Panc1 (cell line): Measurements from ENCODE around the gene TULP3. TPM values are rescaled to one million over a fixed set of nuclear protein-coding genes. Genes with fewer than 3 reads are reported as not detected.

Source experiments
- ATAC-seq: fragments of 200-7000 bp; cut with Tn5 transposase; 2 replicates; pipeline ENCODE4 v1.9.1; 2020; ENCODE audit warnings: mild to moderate bottlenecking, moderate library complexity
- BruUV-seq: library from RNA; stranded (reverse); fragments of 400-500 nt; replicated peaks from 2 replicates; lab custom pipeline; 2021; lab: Mats Ljungman, UMichigan
- CTCF ChIA-PET: fragments of 300-600 bp; sonication (Branson Sonifier 250); formaldehyde crosslinking; loops from one replicate; lab custom pipeline; 2022; ENCODE audit warnings: antibody characterized with exemption; lab: Charles Lee
- POLR2A ChIA-PET: fragments of 300-600 bp; sonication (Branson Sonifier 250); formaldehyde crosslinking; loops from one replicate; lab custom pipeline; 2022; ENCODE audit warnings: antibody characterized with exemption; lab: Charles Lee
- DNase-seq: peaks from one replicate; pipeline ENCODE4 v3.0.0-alpha.2; 2010; ENCODE audit warnings: low read depth, low spot score
- H3K27ac ChIP-seq: 2 replicates; pipeline ENCODE4 v1.5.1; 2011; ENCODE audit warnings: mild to moderate bottlenecking, low read length, inconsistent platforms
- H3K27me3 ChIP-seq: fragments of 200-500 bp; sonication (Bioruptor generic); 2 replicates; pipeline ENCODE4 v1.6.0; 2014; ENCODE audit warnings: low read length, inconsistent platforms; ENCODE audit not compliant: control insufficient read depth, insufficient read depth
- H3K36me3 ChIP-seq: fragments of 200-500 bp; sonication (Bioruptor generic); 2 replicates; pipeline ENCODE4 v1.5.1; 2014; ENCODE audit warnings: inconsistent platforms, mild to moderate bottlenecking, low read length, moderate library complexity; ENCODE audit not compliant: control insufficient read depth, insufficient read depth
- H3K4me1 ChIP-seq: 2 replicates; pipeline ENCODE4 v1.5.1; 2011; ENCODE audit warnings: inconsistent platforms, mild to moderate bottlenecking, low read length, moderate library complexity; ENCODE audit not compliant: control insufficient read depth, insufficient read depth
- H3K4me3 ChIP-seq, 2 experiments: 2 replicates each; pipeline ENCODE4 v1.5.1; 2011 to 2012; ENCODE audit warnings: low read depth in 2 of 2, low read length in 2 of 2, mild to moderate bottlenecking in 2 of 2, inconsistent platforms in 1 of 2, moderate library complexity in 1 of 2
- H3K9me3 ChIP-seq: fragments of 200-500 bp; sonication (Bioruptor generic); 2 replicates; pipeline ENCODE4 v1.5.1; 2014; ENCODE audit warnings: low read depth, mild to moderate bottlenecking, inconsistent platforms, low read length, moderate library complexity; ENCODE audit not compliant: control insufficient read depth, insufficient read depth
- POLR2AphosphoS5 ChIP-seq: IDR thresholded peaks from 2 replicates; pipeline ENCODE4 v1.6.1; 2012; ENCODE audit warnings: mild to moderate bottlenecking, low read depth, low read length, moderate library complexity
- SIN3A ChIP-seq: IDR thresholded peaks from 2 replicates; pipeline ENCODE4 v1.6.1; 2012; ENCODE audit warnings: low read depth, mild to moderate bottlenecking, low read length, moderate library complexity, borderline replicate concordance; ENCODE audit not compliant: insufficient read depth
- TCF7L2 ChIP-seq: IDR thresholded peaks from 2 replicates; pipeline ENCODE4 v1.6.1; 2011; ENCODE audit warnings: mild to moderate bottlenecking, low read depth, low read length, inconsistent platforms
- in situ Hi-C: cut with HindIII; loops from 2 replicates; pipeline ENCODE4 v1.10.0; 2016; ENCODE audit warnings: low sequenced_read_pairs, low pct_unique_long_range_greater_than_20kb
- intact Hi-C: fragments of 100-400 bp; cut with micrococcal nuclease; formaldehyde crosslinking; loops from one replicate; pipeline ENCODE4 v1.10.0; 2022; ENCODE audit not compliant: unreplicated experiment
- total RNA-seq: library from RNA; stranded (reverse); gene quantifications from one replicate; pipeline ENCODE4 v1.2.1, GENCODE V29; 2021; ENCODE audit not compliant: unreplicated experiment
- TF ChIP-seq, protein P1 (sequence below), 2 experiments: IDR thresholded peaks; 2 replicates each; pipeline ENCODE4 v1.6.1; 2011 to 2012; ENCODE audit warnings: low read depth in 2 of 2, control low read depth in 1 of 2, low read length in 1 of 2, mild to moderate bottlenecking in 1 of 2, moderate library complexity in 1 of 2; ENCODE audit not compliant: insufficient read depth in 1 of 2
- TF ChIP-seq, protein P2 (sequence below): fragments of 450-650 bp; IDR thresholded peaks from 2 replicates; pipeline ENCODE4 v1.5.1; 2017; ENCODE audit warnings: mild to moderate bottlenecking

The TULP3 gene
- total RNA-seq, 1 experiment from 2014 or later: 29.3 TPM

DNA sequence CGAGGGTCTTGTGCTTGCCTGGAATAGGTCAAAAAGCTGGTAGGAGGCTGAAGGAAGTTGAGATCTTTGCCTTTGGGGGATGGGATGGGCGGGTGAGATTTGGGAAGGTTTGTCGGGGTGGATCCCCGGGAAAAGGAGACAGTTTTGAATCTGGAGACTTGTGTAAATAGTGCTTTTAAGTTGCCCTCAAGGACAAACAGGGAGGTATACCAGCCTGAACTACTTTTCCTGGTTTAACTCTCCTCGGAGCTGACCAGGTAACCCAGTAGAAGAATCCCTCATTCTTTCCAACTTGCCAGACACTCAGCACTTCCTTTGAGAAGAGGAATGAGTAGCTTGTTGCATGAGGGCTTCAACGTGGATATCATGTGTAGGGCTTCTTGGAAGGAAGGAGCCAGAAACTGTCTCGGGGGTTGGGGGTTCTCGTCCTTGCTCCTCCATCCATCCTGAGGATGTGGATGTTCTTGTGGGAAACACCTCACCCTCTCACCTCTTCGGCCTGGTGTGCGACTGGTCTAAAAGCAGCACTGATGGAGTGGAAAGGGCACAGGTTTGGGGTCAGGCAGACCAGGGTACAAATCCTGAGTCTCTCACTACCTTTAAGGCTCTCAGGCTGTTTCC is 70.4 kb downstream of the TULP3 start:
- in situ Hi-C loops (no loop called here), intact Hi-C loops (no loop called here)
- peak overlapping the region; percentile 72 for H3K27ac ChIP-seq
- peaks cover 22% of the 10 kb centered on the region for H3K4me1 ChIP-seq
- no peaks in the 10 kb centered on the region for H3K27me3 ChIP-seq
- ChIA-PET POLR2A (no interaction called here), CTCF (interaction anchor here (0.6 kb wide), 1 partner anchor 75 kb away, joined by 3 read pairs; no protein-coding TSS in a partner anchor)
- TF ChIP-seq SIN3A: no peak
- TF ChIP-seq, protein P1, sequence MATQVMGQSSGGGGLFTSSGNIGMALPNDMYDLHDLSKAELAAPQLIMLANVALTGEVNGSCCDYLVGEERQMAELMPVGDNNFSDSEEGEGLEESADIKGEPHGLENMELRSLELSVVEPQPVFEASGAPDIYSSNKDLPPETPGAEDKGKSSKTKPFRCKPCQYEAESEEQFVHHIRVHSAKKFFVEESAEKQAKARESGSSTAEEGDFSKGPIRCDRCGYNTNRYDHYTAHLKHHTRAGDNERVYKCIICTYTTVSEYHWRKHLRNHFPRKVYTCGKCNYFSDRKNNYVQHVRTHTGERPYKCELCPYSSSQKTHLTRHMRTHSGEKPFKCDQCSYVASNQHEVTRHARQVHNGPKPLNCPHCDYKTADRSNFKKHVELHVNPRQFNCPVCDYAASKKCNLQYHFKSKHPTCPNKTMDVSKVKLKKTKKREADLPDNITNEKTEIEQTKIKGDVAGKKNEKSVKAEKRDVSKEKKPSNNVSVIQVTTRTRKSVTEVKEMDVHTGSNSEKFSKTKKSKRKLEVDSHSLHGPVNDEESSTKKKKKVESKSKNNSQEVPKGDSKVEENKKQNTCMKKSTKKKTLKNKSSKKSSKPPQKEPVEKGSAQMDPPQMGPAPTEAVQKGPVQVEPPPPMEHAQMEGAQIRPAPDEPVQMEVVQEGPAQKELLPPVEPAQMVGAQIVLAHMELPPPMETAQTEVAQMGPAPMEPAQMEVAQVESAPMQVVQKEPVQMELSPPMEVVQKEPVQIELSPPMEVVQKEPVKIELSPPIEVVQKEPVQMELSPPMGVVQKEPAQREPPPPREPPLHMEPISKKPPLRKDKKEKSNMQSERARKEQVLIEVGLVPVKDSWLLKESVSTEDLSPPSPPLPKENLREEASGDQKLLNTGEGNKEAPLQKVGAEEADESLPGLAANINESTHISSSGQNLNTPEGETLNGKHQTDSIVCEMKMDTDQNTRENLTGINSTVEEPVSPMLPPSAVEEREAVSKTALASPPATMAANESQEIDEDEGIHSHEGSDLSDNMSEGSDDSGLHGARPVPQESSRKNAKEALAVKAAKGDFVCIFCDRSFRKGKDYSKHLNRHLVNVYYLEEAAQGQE (IDR thresholded peaks at IDR 0.05; ENCODE audit: insufficient read depth in 1 of 2, low read depth in 2 of 2, low read length in 1 of 2): no peak
- TF ChIP-seq, protein P2, sequence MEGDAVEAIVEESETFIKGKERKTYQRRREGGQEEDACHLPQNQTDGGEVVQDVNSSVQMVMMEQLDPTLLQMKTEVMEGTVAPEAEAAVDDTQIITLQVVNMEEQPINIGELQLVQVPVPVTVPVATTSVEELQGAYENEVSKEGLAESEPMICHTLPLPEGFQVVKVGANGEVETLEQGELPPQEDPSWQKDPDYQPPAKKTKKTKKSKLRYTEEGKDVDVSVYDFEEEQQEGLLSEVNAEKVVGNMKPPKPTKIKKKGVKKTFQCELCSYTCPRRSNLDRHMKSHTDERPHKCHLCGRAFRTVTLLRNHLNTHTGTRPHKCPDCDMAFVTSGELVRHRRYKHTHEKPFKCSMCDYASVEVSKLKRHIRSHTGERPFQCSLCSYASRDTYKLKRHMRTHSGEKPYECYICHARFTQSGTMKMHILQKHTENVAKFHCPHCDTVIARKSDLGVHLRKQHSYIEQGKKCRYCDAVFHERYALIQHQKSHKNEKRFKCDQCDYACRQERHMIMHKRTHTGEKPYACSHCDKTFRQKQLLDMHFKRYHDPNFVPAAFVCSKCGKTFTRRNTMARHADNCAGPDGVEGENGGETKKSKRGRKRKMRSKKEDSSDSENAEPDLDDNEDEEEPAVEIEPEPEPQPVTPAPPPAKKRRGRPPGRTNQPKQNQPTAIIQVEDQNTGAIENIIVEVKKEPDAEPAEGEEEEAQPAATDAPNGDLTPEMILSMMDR: no peak
- TF ChIP-seq TCF7L2: no peak
- TF ChIP-seq POLR2AphosphoS5: no peak
- ATAC-seq: no peak
- peak overlapping the region; percentile 67 to 73 for H3K4me3 ChIP-seq
- TSS peak; percentile 85 for BruUV-seq
- H3K36me3 ChIP-seq: no peaks in the 10 kb centered on the region
- no peaks in the 10 kb centered on the region for H3K9me3 ChIP-seq
- DNase-seq: no peak

DNA sequence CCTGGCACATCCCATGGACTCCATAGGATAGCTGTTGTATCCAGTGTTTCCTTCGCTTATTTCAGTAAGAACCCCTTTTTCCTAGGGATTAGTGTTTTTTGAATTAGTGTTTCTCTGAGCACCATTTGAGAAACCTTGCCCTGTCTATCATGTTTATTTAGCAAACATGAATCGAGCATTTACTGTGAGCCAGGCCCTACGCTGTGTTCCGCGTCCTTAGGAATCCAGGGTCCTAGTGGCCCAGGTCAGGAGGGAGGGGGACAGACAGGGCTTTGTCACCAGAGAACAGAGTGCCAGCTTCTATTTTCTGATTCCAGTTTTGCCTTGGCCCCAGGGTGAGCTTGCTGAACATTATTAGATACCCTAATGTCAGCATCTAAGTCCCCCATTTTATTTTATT is 71.0 kb downstream of the TULP3 start:
- intact Hi-C loops: no loop called here
- no TSS peak for BruUV-seq
- Histone ChIP-seq H3K27me3 (no peaks in the 10 kb centered on the region), H3K27ac (peak overlapping the region; percentile 72; the same call in 1 of the 2 replicates), H3K4me1 (peaks cover 22% of the 10 kb centered on the region), H3K4me3 (peak overlapping the region; percentile 67 to 73), H3K36me3 (no peaks in the 10 kb centered on the region), H3K9me3 (no peaks in the 10 kb centered on the region)
- CTCF ChIA-PET: no interaction called here
- ATAC-seq: no peak
- in situ Hi-C loops: no loop called here
- TF ChIP-seq SIN3A (no peak), POLR2AphosphoS5 (no peak), TCF7L2 (no peak)
- TF ChIP-seq, protein P2: no peak
- TF ChIP-seq, protein P1 (IDR thresholded peaks at IDR 0.05; ENCODE audit: insufficient read depth in 1 of 2, low read depth in 2 of 2, low read length in 1 of 2): no peak
- POLR2A ChIA-PET: no interaction called here
- DNase-seq: no peak
